Measurements from ENCODE around the gene RNF180. TPM values are rescaled to one million over a fixed set of nuclear protein-coding genes. Genes with fewer than 3 reads are reported as not detected.
"Not testable (repeated sequence)": the region's sequence is repeated elsewhere in the genome, so short reads cannot be mapped to it uniquely, and the experiment has no call there.

RNF180 gene
- total RNA-seq, 2 donors from 2014 or later = 5.3 to 8.0 TPM

DNA sequence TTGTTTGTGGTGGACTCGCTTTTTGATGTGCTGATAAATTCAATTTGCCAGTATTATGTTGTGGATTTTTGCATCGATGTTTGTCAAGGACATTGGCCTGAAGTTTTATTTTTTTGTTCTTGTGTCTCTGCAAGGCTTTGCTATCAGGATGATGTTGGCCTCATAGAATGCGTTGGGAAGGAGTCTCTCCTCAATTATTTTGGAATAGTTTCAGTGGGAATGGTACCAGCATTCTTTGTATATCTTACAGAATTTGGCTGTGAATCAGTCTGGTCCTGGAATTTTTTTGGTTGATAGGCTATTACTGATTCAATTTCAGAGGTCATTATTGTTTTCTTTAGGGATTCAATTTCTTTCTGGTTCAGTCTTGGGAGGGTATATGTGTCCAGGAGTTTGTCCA lies 198.8 kb downstream of the RNF180 start:
- Histone ChIP-seq H3K9me3 (ENCODE audit: control insufficient read depth, low read length) (peaks cover 4% of the 10 kb centered on the region), H3K27ac (ENCODE audit: low read depth, low read length) (no peak overlapping the region), H3K4me1 (ENCODE audit: control insufficient read depth, insufficient read depth, low read length) (no peaks in the 10 kb centered on the region), H3K27me3 (ENCODE audit: control insufficient read depth, insufficient read depth, low read length, poor library complexity, severe bottlenecking) (no peaks in the 10 kb centered on the region), H3K4me3 (ENCODE audit: low read length) (no peak overlapping the region), H3K36me3 (ENCODE audit: control insufficient read depth, insufficient read depth, low read length) (no peaks in the 10 kb centered on the region), H3K9ac (ENCODE audit: extremely low read depth, low read length, poor library complexity, severe bottlenecking) (no peak overlapping the region)
- no peak overlapping the region for H3K4me3 Mint-ChIP-seq
- no peaks in the 10 kb centered on the region for H3K4me1 Mint-ChIP-seq
- WGBS, 2 experiments (ENCODE audit: insufficient coverage in 1 of 2, insufficient read length in 1 of 2) = 79 to 93% methylated on average over 3 of the region's 3 CpGs
- TF ChIP-seq, protein P1, sequence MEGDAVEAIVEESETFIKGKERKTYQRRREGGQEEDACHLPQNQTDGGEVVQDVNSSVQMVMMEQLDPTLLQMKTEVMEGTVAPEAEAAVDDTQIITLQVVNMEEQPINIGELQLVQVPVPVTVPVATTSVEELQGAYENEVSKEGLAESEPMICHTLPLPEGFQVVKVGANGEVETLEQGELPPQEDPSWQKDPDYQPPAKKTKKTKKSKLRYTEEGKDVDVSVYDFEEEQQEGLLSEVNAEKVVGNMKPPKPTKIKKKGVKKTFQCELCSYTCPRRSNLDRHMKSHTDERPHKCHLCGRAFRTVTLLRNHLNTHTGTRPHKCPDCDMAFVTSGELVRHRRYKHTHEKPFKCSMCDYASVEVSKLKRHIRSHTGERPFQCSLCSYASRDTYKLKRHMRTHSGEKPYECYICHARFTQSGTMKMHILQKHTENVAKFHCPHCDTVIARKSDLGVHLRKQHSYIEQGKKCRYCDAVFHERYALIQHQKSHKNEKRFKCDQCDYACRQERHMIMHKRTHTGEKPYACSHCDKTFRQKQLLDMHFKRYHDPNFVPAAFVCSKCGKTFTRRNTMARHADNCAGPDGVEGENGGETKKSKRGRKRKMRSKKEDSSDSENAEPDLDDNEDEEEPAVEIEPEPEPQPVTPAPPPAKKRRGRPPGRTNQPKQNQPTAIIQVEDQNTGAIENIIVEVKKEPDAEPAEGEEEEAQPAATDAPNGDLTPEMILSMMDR (conservative IDR thresholded peaks at IDR 0.05) = no peak
- no peak for DNase-seq
- no peaks in the 10 kb centered on the region for H3K36me3 Mint-ChIP-seq (ENCODE audit: low read depth)
- H3K9me3 Mint-ChIP-seq = peaks cover 25% of the 10 kb centered on the region
- no peaks in the 10 kb centered on the region for H3K27me3 Mint-ChIP-seq (ENCODE audit: insufficient read depth)
- H3K27ac Mint-ChIP-seq = no peak overlapping the region

DNA sequence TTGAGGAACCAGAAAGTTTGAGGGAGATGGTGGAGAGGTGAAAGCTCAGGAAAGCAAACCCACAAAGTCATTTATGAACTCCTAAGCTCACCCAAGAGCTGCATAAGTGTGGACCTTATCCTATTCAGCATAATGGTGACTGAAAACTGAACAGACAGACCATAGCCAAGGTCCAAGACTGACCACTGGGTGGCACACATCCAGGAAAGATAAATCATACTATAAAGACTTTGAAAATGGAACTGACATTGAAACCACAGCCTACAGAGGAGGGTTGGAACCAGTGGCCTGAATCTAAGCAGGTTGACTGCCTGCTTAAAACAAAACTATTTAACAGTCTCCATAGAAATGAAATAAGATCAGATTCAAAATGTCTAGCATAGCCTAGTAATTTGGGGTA lies 219.1 kb downstream of the RNF180 start:
- H3K9me3 Mint-ChIP-seq = no peaks in the 10 kb centered on the region
- Histone ChIP-seq H3K9ac (ENCODE audit: extremely low read depth, low read length, poor library complexity, severe bottlenecking) (no peak overlapping the region), H3K36me3 (ENCODE audit: control insufficient read depth, insufficient read depth, low read length) (no peaks in the 10 kb centered on the region), H3K4me3 (ENCODE audit: low read length) (no peak overlapping the region), H3K27me3 (ENCODE audit: control insufficient read depth, insufficient read depth, low read length, poor library complexity, severe bottlenecking) (no peaks in the 10 kb centered on the region), H3K27ac (ENCODE audit: low read depth, low read length) (no peak overlapping the region), H3K4me1 (ENCODE audit: control insufficient read depth, insufficient read depth, low read length) (no peaks in the 10 kb centered on the region), H3K9me3 (ENCODE audit: control insufficient read depth, low read length) (peaks cover 5% of the 10 kb centered on the region)
- no peak overlapping the region for H3K4me3 Mint-ChIP-seq
- no peaks in the 10 kb centered on the region for H3K27me3 Mint-ChIP-seq (ENCODE audit: insufficient read depth)
- H3K36me3 Mint-ChIP-seq (ENCODE audit: low read depth) = no peaks in the 10 kb centered on the region
- no peak overlapping the region for H3K27ac Mint-ChIP-seq
- TF ChIP-seq, protein P1 (conservative IDR thresholded peaks at IDR 0.05) = peak; percentile 74
- no peaks in the 10 kb centered on the region for H3K4me1 Mint-ChIP-seq
- peak; percentile 60 for DNase-seq

DNA sequence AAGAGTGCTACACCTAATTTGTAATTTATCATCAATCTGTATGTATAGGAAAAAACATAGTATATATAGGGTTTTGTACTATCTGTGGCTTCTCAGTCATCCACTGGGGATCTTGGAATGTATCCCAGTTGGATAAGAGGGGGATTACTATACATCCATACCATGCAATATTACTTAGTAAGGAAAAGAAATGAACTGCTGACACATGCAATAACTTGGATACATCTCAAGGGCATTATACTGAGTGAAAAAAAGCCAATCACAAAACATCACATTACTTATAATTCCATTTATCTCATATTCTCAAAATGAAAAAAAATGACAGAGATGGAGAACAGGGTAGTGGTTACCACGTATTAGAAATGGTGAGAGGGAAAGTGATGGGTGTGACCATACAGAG lies 231.9 kb downstream of the RNF180 start:
- Mint-ChIP-seq H3K9me3 (peaks cover 14% of the 10 kb centered on the region), H3K27me3 (ENCODE audit: insufficient read depth) (no peaks in the 10 kb centered on the region), H3K27ac (no peak overlapping the region), H3K4me1 (peaks cover 4% of the 10 kb centered on the region), H3K4me3 (no peak overlapping the region), H3K36me3 (ENCODE audit: low read depth) (no peaks in the 10 kb centered on the region)
- no peak overlapping the region for H3K9ac ChIP-seq (ENCODE audit: extremely low read depth, low read length, poor library complexity, severe bottlenecking)
- H3K9me3 ChIP-seq (ENCODE audit: control insufficient read depth, low read length) = peaks cover 8% of the 10 kb centered on the region
- H3K27me3 ChIP-seq (ENCODE audit: control insufficient read depth, insufficient read depth, low read length, poor library complexity, severe bottlenecking) = peaks cover 7% of the 10 kb centered on the region
- no peaks in the 10 kb centered on the region for H3K36me3 ChIP-seq (ENCODE audit: control insufficient read depth, insufficient read depth, low read length)
- H3K27ac ChIP-seq (ENCODE audit: low read depth, low read length) = no peak overlapping the region
- no peak overlapping the region for H3K4me3 ChIP-seq (ENCODE audit: low read length)
- no peaks in the 10 kb centered on the region for H3K4me1 ChIP-seq (ENCODE audit: control insufficient read depth, insufficient read depth, low read length)
- 74% methylated on average over 1 of the region's 1 CpG; no CpG with 5 or more reads in 1 of the 2 experiments for WGBS, 2 experiments (ENCODE audit: insufficient coverage in 1 of 2, insufficient read length in 1 of 2)
- DNase-seq = no peak
- TF ChIP-seq, protein P1 (conservative IDR thresholded peaks at IDR 0.05) = no peak

DNA sequence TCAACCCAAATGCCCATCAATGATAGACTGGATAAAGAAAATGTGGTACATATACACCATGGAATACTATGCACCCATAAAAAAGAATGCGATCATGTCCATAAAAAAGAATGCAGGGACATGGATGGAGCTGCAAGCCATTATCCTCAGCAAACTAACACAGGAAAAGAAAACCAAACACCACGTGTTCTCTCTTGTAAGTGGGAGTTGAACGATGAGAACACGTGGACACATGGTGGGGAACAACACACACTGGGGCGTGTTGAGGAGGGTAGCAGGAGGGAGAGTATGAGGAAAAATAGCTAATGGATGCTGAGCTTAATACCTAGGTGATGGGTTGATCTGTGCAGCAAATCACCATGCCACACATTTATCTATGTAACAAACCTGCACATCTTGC lies 233.1 kb downstream of the RNF180 start:
- not testable (repeated sequence) for H3K27ac Mint-ChIP-seq
- 88 to 100% methylated on average over 1 to 5 of the region's 5 CpGs for WGBS, 2 experiments (ENCODE audit: insufficient coverage in 1 of 2, insufficient read length in 1 of 2)

DNA sequence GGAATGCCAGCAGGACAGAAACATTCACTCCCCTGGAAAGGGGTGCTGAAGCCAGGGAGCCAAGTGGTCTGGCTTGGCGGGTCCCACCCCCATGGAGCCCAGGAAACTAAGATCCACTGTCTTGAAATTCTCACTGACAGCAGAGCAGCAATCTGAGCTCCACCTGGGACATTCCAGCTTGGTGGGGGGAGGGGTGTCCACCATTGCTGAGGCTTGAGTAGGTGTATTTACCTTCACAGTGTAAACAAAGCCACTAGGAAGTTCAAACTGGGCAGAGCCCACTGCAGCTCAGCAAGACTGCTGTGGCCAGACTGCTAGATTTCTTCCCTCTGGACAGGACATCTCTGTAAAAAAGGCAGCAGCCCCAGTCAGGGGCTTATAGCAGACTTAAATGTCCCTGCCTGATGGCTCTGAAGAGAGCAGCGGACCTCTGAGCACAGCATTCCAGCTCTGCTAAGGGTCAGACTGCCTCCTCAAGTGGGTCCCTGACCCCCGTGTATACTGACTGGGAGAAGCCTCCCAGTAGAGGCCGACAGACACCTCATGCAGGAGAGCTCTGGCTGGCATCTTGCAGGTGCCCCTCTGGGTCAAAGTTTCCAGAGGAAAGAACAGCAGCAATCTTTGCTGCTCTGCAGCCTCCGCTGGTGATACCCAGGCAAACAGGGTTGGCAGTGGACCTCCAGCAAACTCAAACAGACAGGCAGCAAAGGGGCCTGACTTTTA lies 241.6 kb downstream of the RNF180 start:
- not testable (repeated sequence) for H3K27ac ChIP-seq (ENCODE audit: low read depth, low read length); H3K9ac ChIP-seq (ENCODE audit: extremely low read depth, low read length, poor library complexity, severe bottlenecking); H3K36me3 ChIP-seq (ENCODE audit: control insufficient read depth, insufficient read depth, low read length); H3K4me1 ChIP-seq (ENCODE audit: control insufficient read depth, insufficient read depth, low read length); H3K9me3 ChIP-seq (ENCODE audit: control insufficient read depth, low read length); H3K27me3 ChIP-seq (ENCODE audit: control insufficient read depth, insufficient read depth, low read length, poor library complexity, severe bottlenecking); H3K27me3 Mint-ChIP-seq (ENCODE audit: insufficient read depth); H3K4me3 ChIP-seq (ENCODE audit: low read length); H3K36me3 Mint-ChIP-seq (ENCODE audit: low read depth)
- Mint-ChIP-seq H3K4me3 (peak overlapping the region; percentile 17), H3K4me1 (peaks cover 18% of the 10 kb centered on the region), H3K27ac (peak overlapping the region; percentile 80), H3K9me3 (peaks cover 15% of the 10 kb centered on the region)
- WGBS, 2 experiments (ENCODE audit: insufficient coverage in 1 of 2, insufficient read length in 1 of 2) = 84 to 89% methylated on average over 4 to 5 of the region's 5 CpGs
- peak; percentile 84 for DNase-seq

More for the DNA sequence above, 233.1 kb downstream of the RNF180 start:
- H3K4me3 Mint-ChIP-seq; H3K4me1 Mint-ChIP-seq; H3K4me1 ChIP-seq (ENCODE audit: control insufficient read depth, insufficient read depth, low read length); H3K27me3 Mint-ChIP-seq (ENCODE audit: insufficient read depth); H3K9me3 ChIP-seq (ENCODE audit: control insufficient read depth, low read length); DNase-seq; H3K27me3 ChIP-seq (ENCODE audit: control insufficient read depth, insufficient read depth, low read length, poor library complexity, severe bottlenecking); H3K9ac ChIP-seq (ENCODE audit: extremely low read depth, low read length, poor library complexity, severe bottlenecking); H3K4me3 ChIP-seq (ENCODE audit: low read length); H3K36me3 ChIP-seq (ENCODE audit: control insufficient read depth, insufficient read depth, low read length); H3K36me3 Mint-ChIP-seq (ENCODE audit: low read depth); H3K27ac ChIP-seq (ENCODE audit: low read depth, low read length): not testable (repeated sequence)
- peaks cover 14% of the 10 kb centered on the region for H3K9me3 Mint-ChIP-seq
